ENCODE measurements around the gene PTPN7. TPM values are rescaled to one million over a fixed set of nuclear protein-coding genes. Genes with fewer than 3 reads are reported as not detected.

Gene PTPN7
- polyA plus RNA-seq, 2 of the 4 experiments (the other 2 are of a cell fraction): 0.08 TPM; not detected in 1

DNA sequence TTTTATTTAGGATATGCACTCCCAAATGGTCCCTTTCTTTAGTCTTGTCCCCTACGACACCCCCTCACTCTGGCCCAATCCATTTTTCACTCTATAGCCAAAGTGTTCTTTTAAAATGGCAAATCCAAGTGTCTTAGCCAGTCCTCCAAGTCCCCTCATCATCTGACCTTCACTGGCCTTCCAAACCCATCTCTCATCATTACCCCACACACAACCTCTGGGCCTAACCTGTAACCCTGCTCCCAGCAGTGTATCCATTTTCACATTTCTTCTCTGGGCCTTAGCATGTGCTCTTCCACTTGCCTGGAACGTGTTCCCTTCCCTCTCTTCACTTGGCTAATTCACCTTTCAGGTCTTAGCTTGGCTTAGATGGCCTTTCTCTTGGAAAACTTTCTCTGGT is 9.4 kb downstream of the PTPN7 start:
- no peak overlapping the region for H3K4me3 ChIP-seq
- POLR2A ChIA-PET: no interaction called here
- no peak for TF ChIP-seq BHLHE40 (IDR thresholded peaks at IDR 0.05; ENCODE audit: low read depth, low read length)
- no peak for TF ChIP-seq SMC3 (IDR thresholded peaks at IDR 0.05)
- TF ChIP-seq POLR2AphosphoS2 (conservative IDR thresholded peaks at IDR 0.05; ENCODE audit: low read length): no peak
- no peak for TF ChIP-seq EHF (CRISPR knock-in tag; IDR thresholded peaks at IDR 0.05)
- WGBS (ENCODE audit: missing lambda C conversion rate): 71% methylated on average over 2 of the region's 2 CpGs
- no peak overlapping the region for H3K4me2 ChIP-seq
- H3K9me3 ChIP-seq: no peaks in the 10 kb centered on the region
- DNase-seq (ENCODE audit: low read depth in 1 of 2, low spot score in 1 of 2) (no peak), FAIRE-seq (no peak), ATAC-seq (no peak)
- CTCF ChIA-PET: interaction anchor here (5.4 kb wide), 1 partner anchor 15 kb away, joined by 30 read pairs; no protein-coding TSS in a partner anchor
- H3K4me1 ChIP-seq: peaks cover 16% of the 10 kb centered on the region
- no peak overlapping the region for H3K27ac ChIP-seq

- Histone ChIP-seq H3K4me1 (peaks cover 14% of the 10 kb centered on the region), H3K9me3 (no peaks in the 10 kb centered on the region), H3K4me2 (no peak overlapping the region), H3K4me3 (no peak overlapping the region), H3K27ac (no peak overlapping the region)
- CTCF ChIA-PET: interaction anchor here (1.0 to 5.4 kb wide), 3 partner anchors 15 to 166 kb away, joined by 3 to 30 read pairs (median 4); partner anchors contain the start of gene GPR37L1
- TF ChIP-seq RARB (CRISPR knock-in tag; IDR thresholded peaks at IDR 0.05) (no peak), RAD21 (conservative IDR thresholded peaks at IDR 0.05 in 1 of 2, IDR thresholded peaks at IDR 0.05 in 1 of 2) (no peak)
- POLR2A ChIA-PET: no interaction called here
- WGBS (ENCODE audit: missing lambda C conversion rate): 83% methylated on average over 8 of the region's 8 CpGs
- ATAC-seq (no peak), DNase-seq (ENCODE audit: low read depth in 1 of 2, low spot score in 1 of 2) (no peak), FAIRE-seq (no peak)
Measured at GRCh38 chr1:202150602-202151001, 9.8 kb downstream of the PTPN7 start.

- FAIRE-seq (no peak), DNase-seq (ENCODE audit: low read depth in 1 of 2, low spot score in 1 of 2) (no peak), ATAC-seq (no peak)
- TF ChIP-seq, protein P1, sequence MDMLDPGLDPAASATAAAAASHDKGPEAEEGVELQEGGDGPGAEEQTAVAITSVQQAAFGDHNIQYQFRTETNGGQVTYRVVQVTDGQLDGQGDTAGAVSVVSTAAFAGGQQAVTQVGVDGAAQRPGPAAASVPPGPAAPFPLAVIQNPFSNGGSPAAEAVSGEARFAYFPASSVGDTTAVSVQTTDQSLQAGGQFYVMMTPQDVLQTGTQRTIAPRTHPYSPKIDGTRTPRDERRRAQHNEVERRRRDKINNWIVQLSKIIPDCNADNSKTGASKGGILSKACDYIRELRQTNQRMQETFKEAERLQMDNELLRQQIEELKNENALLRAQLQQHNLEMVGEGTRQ (IDR thresholded peaks at IDR 0.05): no peak
- TF ChIP-seq HOXB5 (CRISPR knock-in tag; IDR thresholded peaks at IDR 0.05) (no peak), FOSB (CRISPR knock-in tag; IDR thresholded peaks at IDR 0.05) (no peak), BHLHE40 (IDR thresholded peaks at IDR 0.05; ENCODE audit: low read depth, low read length) (no peak), POLR2AphosphoS2 (conservative IDR thresholded peaks at IDR 0.05; ENCODE audit: low read length) (no peak), GATA3 (IDR thresholded peaks at IDR 0.05; ENCODE audit: borderline replicate concordance) (no peak), ELK1 (IDR thresholded peaks at IDR 0.05; ENCODE audit: low read depth, low read length) (no peak), HDAC2 (IDR thresholded peaks at IDR 0.05) (no peak), KDM5A (IDR thresholded peaks at IDR 0.05) (no peak)
- no peak overlapping the region for H3K27ac ChIP-seq
- POLR2A ChIA-PET: no interaction called here
- CTCF ChIA-PET: interaction anchor here (1.0 to 5.4 kb wide), 3 partner anchors 15 to 166 kb away, joined by 3 to 30 read pairs (median 4); partner anchors contain the start of gene GPR37L1
- H3K4me3 ChIP-seq: no peak overlapping the region
- H3K4me1 ChIP-seq: peaks cover 14% of the 10 kb centered on the region
- no peaks in the 10 kb centered on the region for H3K9me3 ChIP-seq
- WGBS (ENCODE audit: missing lambda C conversion rate): 82% methylated on average over 7 of the region's 9 CpGs
- H3K4me2 ChIP-seq: no peak overlapping the region
Measured at GRCh38 chr1:202150187-202150586, 10.2 kb downstream of the PTPN7 start.

- no peak for ATAC-seq
- POLR2A ChIA-PET: no interaction called here
- no peak for TF ChIP-seq CEBPB (IDR thresholded peaks at IDR 0.05)
- no peak for TF ChIP-seq CHD2 (IDR thresholded peaks at IDR 0.05; ENCODE audit: low read length, partially characterized antibody)
- TF ChIP-seq CBX2 (IDR thresholded peaks at IDR 0.05; ENCODE audit: borderline replicate concordance, low read depth): no peak
- TF ChIP-seq HOXA7 (CRISPR knock-in tag; IDR thresholded peaks at IDR 0.05): no peak
- no peak for TF ChIP-seq RFX5 (IDR thresholded peaks at IDR 0.05)
- no peak for TF ChIP-seq MAX (IDR thresholded peaks at IDR 0.05)
- no peak for TF ChIP-seq TFCP2L1 (CRISPR knock-in tag; IDR thresholded peaks at IDR 0.05)
- TF ChIP-seq MYC (IDR thresholded peaks at IDR 0.05; ENCODE audit: borderline replicate concordance, low read length): no peak
- TF ChIP-seq ZFP36 (IDR thresholded peaks at IDR 0.05; ENCODE audit: borderline replicate concordance, partially characterized antibody): no peak
- no peak for TF ChIP-seq NFE2L2 (conservative IDR thresholded peaks at IDR 0.05; ENCODE audit: low read length)
- TF ChIP-seq ATOH8 (CRISPR knock-in tag; IDR thresholded peaks at IDR 0.05; ENCODE audit: low read depth): no peak
Measured at GRCh38 chr1:202149566-202149965, 10.8 kb downstream of the PTPN7 start.

More at GRCh38 chr1:202149566-202149965, 10.8 kb downstream of the PTPN7 start:
- DNase-seq (ENCODE audit: low read depth in 1 of 2, low spot score in 1 of 2): no peak
- H3K4me1 ChIP-seq: peaks cover 9% of the 10 kb centered on the region
- no peak overlapping the region for H3K27ac ChIP-seq
- H3K4me3 ChIP-seq: no peak overlapping the region
- CTCF ChIA-PET: interaction anchor here (1.0 to 1.4 kb wide), 4 partner anchors 14 to 167 kb away, joined by 3 to 4 read pairs (median 3); partner anchors contain the start of gene GPR37L1
- no peak overlapping the region for H3K4me2 ChIP-seq
- no peak for FAIRE-seq
- 87% methylated on average over 4 of the region's 4 CpGs for WGBS (ENCODE audit: missing lambda C conversion rate)
- H3K9me3 ChIP-seq: no peaks in the 10 kb centered on the region
